Frontal cortex (tissue), 4 donors: Measurements from ENCODE around the gene SMARCA4. TPM values are rescaled to one million over a fixed set of nuclear protein-coding genes. Genes with fewer than 3 reads are reported as not detected.
"Not testable (repeated sequence)": the region's sequence is repeated elsewhere in the genome, so short reads cannot be mapped to it uniquely, and the experiment has no call there.

Experiments used
- DNase-seq, 2 donors: peaks; one replicate each; pipeline ENCODE4 v3.0.0; 2012; ENCODE audit warnings: low spot score in 2 of 2
- FAIRE-seq: peaks from 2 replicates; lab custom pipeline; 2012; peaks lifted over from hg19 to GRCh38; lab: Jason Lieb, UNC
- total RNA-seq: library from RNA; depleted of rRNA; stranded (reverse); fragments of >200 nt; gene quantifications from one replicate; pipeline ENCODE4 v1.2.3, GENCODE V29; 2014
- donor health status: control.
- donor health status: control.
- donor health status: control.

SMARCA4 gene
- total RNA-seq, 1 donor from 2014 or later: 85.2 TPM

DNA sequence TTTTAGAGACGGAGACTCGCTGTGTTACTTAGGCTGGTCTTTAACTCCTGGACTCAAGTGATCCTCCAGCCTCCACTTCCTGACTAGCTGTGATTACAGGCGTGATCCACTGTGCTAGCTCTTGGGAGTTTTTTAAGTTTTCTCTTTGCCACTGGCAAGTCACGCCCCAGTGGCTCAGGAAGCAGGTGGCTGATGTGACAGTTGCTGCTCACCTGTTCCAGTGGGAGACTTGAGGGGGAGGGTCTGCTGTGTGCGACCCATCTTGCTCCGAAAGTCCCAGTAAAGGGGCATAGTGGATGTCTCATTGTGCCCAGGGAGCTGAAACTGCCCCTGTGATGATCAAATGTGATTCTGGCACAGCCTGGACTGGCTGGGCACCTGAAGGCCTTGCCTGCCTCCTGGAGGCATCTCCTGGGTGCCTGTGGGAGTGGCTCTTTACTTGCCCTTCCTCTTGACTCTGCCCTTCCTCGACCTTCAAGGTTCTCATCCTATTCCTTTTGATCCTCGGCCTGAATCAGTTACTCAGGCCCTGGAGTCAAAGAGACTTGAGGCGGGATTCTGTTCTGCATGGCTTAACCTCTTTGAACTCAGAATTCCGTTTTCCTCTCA is 7.8 kb downstream of the SMARCA4 start:
- DNase-seq (no peak), FAIRE-seq (no peak)

DNA sequence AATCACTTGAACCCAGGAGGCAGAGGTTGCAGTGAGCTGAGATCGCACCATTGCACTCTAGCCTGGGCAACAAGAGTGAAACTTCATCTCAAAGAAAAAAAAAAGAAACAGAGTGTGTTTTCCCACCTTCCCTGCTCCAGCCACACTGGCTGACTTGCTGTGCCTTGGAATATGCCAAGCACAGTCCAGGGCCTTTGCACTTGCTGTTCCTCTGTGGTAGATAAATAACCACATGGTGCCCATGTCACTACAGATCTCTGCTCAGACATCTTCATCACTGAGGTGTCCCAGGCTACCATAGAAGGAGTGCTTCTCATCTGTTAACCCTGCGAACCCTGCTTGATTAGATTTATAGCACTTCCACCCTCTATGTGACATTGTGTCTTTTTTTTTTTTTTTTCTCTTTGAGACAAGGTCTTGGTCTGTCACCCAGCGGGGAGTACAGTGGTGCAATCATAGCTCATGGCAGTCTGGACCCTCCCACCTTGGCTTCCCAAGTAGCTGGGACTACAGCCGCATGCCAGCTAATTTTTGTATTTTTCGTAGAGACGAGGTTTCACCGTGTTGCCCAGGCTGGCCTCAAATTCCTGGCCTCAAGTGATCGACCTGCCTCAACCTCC is 10.4 kb downstream of the SMARCA4 start:
- DNase-seq (no peak), FAIRE-seq (no peak)

DNA sequence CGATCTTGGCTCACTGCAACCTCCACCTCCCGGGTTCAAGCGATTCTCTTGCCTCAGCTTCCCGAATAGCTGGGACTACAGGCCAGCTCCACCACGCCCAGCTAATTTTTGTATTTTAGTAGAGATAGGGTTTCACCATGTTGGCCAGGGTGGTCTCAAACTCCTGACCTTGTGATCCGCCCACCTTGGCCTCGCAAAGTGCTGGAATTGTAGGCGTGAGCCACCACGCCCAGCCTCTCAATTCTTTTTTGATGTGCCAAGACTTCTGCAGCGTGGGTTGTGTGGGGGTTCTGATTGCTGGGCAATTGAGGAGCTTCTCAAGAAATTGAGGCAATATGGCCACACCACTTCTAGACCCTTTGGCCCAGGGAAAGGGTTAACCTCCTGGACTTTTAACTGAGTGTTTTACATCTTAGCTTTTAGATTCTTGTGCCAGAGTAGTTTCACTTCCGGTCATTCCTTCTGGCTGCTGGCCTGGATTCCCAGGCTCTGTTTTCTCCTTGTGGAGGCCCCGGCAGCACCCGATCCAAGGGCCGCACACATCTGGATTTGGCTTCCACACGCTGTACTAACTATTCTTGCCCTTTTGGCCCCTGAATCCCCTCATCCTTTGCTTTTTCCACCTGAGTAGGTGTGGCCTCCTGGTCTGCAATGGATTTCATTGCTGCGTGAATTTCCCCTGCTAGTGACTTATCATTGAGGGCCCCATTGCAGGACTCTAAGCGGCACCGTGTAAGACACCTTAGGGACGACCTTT is 14.7 kb downstream of the SMARCA4 start:
- DNase-seq: no peak
- no peak for FAIRE-seq

DNA sequence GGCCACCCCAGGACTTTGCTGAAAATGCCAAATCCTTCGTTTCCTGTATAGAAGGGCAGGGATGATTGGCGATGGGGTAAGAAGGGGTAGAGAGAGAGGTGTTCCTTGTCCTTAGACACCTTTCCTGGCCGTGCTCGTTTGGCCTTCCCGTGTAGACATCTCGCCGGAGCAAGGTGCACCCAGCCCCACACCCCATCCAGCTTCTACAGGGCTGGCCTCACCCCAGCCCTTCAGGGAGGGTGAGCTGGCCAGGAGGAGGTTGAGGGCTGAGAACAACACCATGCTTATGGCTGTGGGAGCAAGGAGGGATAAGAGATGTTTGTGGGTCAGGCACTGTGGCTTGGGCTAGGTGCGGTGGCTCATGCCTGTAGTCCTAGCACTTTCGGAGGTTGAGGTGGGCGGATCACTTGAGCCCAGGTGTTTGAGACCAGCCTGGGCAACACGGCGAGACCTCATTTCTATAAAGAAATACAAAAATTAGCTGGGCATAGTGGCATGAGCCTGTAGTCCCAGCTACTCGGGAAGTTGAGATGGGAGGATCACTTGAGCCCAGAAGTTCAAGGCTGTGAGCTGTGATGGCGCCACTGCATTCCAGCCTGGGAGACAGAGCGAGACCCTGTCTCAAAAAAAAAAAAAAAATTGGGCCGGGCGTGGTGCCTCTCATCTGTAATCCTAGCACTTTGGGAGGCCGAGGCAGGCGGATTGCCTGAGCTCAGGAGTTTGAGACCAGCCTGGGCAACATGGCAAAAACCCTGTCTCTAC is 15.5 kb downstream of the SMARCA4 start:
- DNase-seq: no peak
- no peak for FAIRE-seq

DNA sequence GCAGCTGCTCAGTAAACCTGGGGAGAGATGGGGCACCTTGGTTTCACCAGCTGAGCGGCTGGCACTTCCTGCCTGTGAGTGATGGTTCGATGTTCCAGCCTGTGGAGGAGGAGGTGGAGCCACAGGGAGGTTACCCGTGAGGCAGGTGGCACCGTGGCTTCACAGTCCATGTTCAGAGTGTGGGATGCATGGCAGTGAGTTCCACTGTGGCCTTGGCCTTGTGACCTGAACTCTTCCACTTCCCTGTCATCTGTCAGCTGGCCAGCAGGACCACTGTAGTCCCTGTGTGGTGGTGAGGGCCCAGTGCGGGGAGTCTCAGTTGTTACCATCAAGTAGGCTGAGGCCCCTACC is 16.9 kb downstream of the SMARCA4 start:
- no peak for FAIRE-seq

DNA sequence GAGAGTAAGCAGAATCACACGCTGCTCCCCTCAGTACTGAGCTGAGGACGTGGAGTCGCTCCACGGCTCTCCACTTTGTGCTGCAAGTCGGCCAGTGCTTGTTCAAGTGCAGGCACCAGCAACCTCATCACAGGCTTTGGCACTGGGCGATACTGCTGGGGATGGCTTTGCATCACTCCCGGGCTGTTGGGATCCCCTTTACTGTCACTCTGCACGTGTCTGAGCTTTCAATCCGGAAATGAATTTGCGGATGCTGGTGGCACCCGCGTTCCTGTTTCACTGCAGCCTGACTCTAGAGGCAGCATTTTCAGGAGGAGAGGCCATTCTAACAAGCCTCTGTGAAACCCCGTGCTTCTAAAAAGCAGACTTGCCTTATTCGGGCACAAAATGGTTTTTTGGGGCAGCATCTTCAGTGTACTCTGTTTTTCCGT is 19.1 kb downstream of the SMARCA4 start:
- FAIRE-seq (no peak), DNase-seq (peak in 1 of 2 donors; percentile 53)

More for the DNA sequence above, 16.9 kb downstream of the SMARCA4 start:
- no peak for DNase-seq

DNA sequence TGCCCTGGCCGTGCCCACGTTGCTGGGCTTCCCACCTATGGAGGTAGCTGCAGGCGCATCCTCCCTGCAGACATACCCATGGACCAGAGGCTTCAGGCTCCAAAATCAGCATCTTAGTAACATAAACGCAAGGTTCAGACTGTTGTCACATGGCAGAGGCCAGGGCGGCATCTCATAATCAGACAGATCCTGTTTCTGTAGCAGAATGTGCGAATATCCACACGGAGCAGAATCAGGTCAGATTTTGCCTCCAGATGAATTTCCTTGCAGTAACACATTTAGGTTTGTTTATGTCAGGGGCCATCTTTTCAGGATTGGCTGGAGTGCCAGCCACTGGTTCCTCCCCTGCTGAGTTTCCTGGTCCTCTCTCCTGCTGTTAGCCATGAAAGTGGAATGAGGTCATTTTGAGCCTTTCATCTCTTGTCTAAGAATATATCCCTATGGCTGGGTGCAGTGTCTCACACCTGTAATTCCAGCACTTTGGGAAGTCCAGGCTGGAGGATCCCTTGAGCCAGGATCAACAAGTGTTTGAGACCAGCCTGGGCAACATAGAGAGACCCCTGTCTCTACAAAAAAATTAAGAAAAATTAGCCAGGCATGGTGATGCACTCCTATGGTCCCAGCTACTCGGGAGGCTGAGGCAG is 20.5 kb downstream of the SMARCA4 start:
- DNase-seq: no peak
- no peak for FAIRE-seq

DNA sequence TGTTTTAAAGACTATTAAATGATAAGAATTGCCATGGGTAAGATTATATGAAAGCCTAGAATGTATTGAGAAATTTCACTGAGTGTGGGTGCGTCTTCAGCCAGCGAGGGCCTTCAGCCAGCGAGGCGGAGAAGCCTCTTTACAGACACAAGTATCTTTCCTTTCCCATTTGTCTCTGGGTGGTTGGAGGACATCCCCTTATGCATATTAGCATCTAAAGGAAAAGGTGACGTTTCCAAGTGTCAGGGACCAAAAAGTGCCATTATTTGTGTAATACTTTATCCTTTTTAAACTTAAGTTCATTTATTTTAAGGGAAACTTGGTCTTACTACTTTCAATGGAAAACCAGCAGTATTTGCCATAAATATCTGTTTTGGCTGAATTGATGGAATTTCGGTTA is 22.2 kb downstream of the SMARCA4 start:
- no peak for FAIRE-seq
- DNase-seq: no peak

DNA sequence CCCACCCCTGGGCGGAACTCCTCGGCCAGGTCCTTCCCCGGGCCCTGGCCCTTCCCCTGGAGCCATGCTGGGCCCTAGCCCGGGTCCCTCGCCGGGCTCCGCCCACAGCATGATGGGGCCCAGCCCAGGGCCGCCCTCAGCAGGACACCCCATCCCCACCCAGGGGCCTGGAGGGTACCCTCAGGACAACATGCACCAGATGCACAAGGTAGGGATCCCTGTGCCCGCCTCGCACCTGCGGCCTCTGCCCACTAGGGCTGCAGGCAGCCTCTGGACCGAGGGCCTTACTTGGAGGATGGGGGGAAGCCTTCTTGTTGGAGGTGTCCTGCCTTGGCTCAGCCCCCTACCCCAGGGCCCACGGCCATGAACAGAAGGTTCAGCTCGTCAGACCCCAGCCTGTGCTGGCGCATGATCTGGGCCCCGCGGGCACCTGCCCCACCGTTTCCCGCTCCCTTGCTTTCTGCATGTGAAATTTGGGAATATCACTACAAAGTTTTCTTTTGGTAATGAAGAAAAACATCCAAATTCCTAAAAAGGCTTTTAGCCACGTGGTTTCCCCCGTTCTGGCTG is 23.4 kb downstream of the SMARCA4 start:
- DNase-seq (no peak), FAIRE-seq (no peak)

DNA sequence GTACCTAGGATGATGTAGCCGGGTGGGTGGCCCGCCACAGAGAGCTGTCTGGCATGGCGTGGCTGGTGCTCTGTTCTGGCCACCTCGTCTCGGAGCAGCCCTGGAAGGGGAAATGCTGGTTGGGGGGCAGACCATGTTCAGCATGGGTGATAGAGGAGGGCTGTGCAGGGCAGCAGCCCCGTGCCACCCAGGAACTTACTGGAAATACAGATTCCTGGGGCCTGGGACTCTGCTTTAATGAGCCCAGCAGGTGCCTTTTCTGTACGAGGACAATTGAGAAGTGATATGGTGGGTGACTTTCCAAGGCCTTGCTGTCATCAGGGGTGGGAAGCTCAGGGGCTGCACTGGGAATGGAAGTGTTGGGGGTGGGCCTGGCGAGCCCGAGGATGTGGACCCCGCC is 24.7 kb downstream of the SMARCA4 start:
- FAIRE-seq (no peak), DNase-seq (no peak)

DNA sequence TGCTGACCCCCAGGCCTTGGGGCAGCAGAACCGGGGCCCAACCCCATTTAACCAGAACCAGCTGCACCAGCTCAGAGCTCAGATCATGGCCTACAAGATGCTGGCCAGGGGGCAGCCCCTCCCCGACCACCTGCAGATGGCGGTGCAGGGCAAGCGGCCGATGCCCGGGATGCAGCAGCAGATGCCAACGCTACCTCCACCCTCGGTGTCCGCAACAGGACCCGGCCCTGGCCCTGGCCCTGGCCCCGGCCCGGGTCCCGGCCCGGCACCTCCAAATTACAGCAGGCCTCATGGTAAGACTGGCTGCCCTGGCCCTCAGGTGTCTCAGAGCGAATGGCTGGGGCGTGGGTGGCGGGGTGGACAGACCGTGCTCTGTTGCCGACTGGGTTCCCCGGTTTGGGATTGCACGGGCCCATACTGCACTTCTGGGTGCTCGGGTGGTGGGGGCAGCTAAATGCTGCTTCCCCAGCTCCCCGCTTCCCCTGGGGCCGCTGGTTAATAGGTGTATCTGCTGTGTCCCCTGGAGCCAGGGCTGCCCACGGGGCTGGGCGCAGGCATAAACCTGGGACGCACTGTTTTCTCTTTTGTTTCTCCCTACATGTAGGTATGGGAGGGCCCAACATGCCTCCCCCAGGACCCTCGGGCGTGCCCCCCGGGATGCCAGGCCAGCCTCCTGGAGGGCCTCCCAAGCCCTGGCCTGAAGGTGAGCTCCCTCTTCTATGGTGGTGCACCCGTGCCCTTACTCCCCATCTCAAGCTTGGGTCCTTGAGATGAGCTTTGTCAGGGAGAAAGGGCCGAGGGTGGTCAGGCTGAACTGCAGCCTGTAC is 25.7 kb downstream of the SMARCA4 start:
- no peak for FAIRE-seq
- no peak for DNase-seq

DNA sequence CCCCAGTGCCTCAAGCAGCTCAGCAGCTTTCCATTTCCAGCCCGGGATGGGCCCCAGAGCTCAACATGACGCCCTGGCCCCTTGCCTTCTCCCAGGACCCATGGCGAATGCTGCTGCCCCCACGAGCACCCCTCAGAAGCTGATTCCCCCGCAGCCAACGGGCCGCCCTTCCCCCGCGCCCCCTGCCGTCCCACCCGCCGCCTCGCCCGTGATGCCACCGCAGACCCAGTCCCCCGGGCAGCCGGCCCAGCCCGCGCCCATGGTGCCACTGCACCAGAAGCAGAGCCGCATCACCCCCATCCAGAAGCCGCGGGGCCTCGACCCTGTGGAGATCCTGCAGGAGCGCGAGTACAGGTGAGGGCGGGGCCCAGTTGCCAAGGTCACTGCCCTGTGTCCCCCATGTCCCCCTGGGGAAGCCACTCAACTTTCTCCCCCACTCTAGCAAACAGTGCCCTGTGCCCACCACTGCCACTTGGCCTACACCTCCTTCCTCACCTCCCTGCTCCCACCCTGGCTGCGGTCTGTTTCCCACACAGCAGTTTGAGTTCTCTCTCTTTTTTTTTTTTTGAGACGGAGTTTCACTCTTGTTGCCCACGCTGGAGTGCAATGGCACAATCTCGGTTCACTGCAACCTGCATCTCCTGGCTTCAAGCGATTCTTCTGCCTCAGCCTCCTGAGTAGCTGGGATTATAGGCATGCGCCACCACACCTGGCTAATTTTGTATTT is 26.9 kb downstream of the SMARCA4 start:
- FAIRE-seq: no peak

DNA sequence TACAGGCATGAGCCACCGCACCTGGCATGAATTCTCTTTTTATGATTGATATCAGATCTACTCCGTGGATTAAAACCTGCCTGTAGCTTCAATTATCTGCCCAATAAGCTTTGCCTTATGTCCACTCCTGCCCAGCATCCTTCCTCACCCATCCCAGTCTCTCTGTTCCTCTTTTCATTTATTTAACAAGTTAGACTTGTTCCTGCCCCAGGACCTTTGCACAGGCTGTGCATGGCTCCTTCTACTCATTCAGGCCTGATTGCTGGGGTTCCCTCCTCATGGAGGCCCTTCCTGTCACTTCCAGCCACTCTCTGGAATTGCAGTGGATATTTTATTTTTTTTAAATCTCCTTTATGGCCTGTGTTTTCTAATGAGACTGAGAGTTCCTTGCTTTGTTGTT is 27.6 kb downstream of the SMARCA4 start:
- no peak for FAIRE-seq
- DNase-seq: no peak

More for the DNA sequence above, 26.9 kb downstream of the SMARCA4 start:
- DNase-seq: no peak

DNA sequence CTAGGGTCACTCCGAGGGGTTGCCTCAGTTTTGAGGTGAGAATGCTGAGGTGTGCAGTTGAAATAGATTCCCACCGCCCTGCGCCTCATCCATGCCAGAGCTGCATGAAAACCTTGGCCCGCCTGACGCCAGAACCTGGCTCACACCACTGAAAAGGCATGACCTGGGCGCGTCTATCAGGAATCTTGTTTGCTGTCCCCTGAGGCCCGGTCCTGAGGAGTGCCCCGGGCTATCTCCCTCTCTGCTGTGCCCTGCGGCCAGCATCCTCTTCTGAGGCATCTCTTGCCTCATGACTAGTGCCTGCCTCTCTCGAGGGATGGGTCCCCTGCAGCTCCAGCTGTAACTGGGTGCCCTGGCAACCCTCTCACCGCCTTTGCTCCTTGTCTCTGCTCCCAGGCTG is 28.1 kb downstream of the SMARCA4 start:
- no peak for FAIRE-seq
- no peak for DNase-seq

DNA sequence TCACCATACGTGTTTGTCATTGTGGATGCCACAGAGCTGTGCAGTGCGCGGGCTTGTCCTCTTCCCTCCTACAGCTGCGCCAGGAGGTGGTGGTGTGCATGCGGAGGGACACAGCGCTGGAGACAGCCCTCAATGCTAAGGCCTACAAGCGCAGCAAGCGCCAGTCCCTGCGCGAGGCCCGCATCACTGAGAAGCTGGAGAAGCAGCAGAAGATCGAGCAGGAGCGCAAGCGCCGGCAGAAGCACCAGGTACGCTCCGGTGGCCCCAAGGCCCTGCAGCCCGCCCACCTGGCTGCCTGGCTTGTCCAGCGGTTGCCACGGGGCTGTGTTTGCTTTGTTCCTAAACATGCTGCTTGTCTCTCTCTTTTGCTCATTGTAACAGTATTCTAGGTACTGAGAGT is 30.2 kb downstream of the SMARCA4 start:
- FAIRE-seq: no peak
- DNase-seq: no peak

DNA sequence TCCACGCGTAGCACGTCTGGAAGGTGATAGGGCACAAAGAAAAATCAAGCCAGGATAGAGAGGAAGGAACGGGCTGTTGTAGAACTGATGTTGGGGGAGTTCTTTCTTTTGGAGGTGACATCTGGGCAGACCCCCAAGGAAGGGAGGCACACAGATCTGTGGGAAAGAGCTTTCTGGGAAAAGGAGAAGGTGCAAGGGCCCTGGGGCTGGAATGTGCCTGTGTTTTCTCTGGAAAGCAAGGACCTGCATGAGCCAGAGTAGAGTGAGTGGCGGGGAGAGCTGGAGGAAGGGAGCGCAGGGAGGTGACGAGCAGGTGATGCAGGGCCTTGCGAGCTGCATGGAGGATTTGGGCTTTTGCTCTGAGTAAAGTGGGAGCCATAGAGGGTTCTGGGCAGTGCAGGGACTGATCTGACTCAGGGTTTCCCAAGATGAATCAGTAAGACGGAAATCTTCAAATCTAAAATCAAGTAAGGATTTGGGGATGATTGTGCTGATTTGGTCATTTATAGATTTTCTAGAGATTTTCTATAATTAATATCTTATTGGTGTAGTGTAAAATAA is 30.8 kb downstream of the SMARCA4 start:
- no peak for DNase-seq
- FAIRE-seq: no peak

DNA sequence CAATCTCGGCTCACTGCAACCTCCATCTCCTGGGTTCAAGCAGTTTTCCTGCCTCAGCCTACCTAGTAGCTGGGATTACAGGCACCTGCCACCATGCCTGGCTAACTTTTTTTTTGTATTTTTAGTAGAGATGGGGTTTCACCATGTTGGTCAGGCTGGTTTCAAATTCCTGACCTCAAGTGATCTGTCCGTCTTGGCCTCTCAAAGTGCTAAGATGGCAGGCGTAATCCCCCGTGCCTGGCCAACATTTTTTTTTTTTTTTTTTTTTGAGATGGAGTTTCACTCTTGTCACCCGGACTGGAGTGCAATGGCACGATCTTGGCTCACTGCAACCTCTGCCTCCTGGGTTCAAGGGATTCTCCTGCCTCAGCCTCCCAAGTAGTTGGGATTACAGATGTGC is 31.3 kb downstream of the SMARCA4 start:
- not testable (repeated sequence) for FAIRE-seq, DNase-seq
